HCT116 (cell line): ENCODE measurements around the gene TTC19. TPM values are rescaled to one million over a fixed set of nuclear protein-coding genes. Genes with fewer than 3 reads are reported as not detected.

Experiments
- ATAC-seq: fragments of 200-7000 bp; cut with Tn5 transposase; 2 replicates; pipeline ENCODE4 v1.9.1; 2020; ENCODE audit warnings: mild to moderate bottlenecking, moderate library complexity
- BruUV-seq: library from RNA; stranded (reverse); fragments of 400-500 nt; replicated peaks from 2 replicates; lab custom pipeline; 2021; lab: Mats Ljungman, UMichigan
- CTCF ChIA-PET: fragments of 300-600 bp; sonication (Branson Sonifier 250); formaldehyde crosslinking; loops from one replicate; lab custom pipeline; 2021; ENCODE audit warnings: antibody characterized with exemption; lab: Charles Lee
- POLR2A ChIA-PET: fragments of 300-600, 350-600 bp; sonication (Branson Sonifier 250); formaldehyde crosslinking; loops from one replicate; lab custom pipeline; 2021; ENCODE audit warnings: antibody characterized with exemption; lab: Charles Lee
- RAD21 ChIA-PET, 2 experiments: fragments of 300-600 bp; sonication (Branson Sonifier 250); formaldehyde crosslinking; loops; one replicate each; lab custom pipeline; 2023; ENCODE audit warnings: low total read pairs in 2 of 2; ENCODE audit not compliant: uncharacterized antibody in 2 of 2, unreplicated experiment in 2 of 2, low non-redundant PET in 1 of 2; lab: Charles Lee
- DNase-seq: peaks from one replicate; pipeline ENCODE4 v3.0.0-alpha.2; 2010; ENCODE audit warnings: low read depth, low spot score
- H2AFZ ChIP-seq: fragments of 200-600 bp; shearing (Covaris generic), sonication (generic); 2 replicates; pipeline ENCODE4 v1.6.1; 2017; ENCODE audit warnings: low read depth, mixed run types, mixed read lengths, antibody characterized with exemption, low read length; ENCODE audit not compliant: poor library complexity, severe bottlenecking
- H3K27ac ChIP-seq: 2 replicates; pipeline ENCODE4 v1.5.1; 2012; ENCODE audit warnings: low read depth, low read length
- H3K27me3 ChIP-seq: fragments of 200-600 bp; sonication (generic); 2 replicates; pipeline ENCODE4 v1.6.1; 2016; ENCODE audit warnings: mixed run types, low read length, mixed read lengths; ENCODE audit not compliant: insufficient read depth
- H3K36me3 ChIP-seq, 2 experiments: fragments of 200-500 bp in 1 of 2; fragments of 200-600 bp in 1 of 2; sonication (Bioruptor generic) in 1 of 2; sonication (generic) in 1 of 2; 2 replicates each; pipeline versions ENCODE4 v1.5.1 to v1.6.1; 2014 to 2016; ENCODE audit warnings: low read length in 2 of 2, inconsistent platforms in 1 of 2, mixed read lengths in 1 of 2, mixed run types in 1 of 2; ENCODE audit not compliant: insufficient read depth in 2 of 2, control insufficient read depth in 1 of 2
- H3K4me1 ChIP-seq, 2 experiments: fragments of 200-600 bp in 1 of 2; sonication (generic) in 1 of 2; 2 replicates each; pipeline versions ENCODE4 v1.5.1 to v1.6.1; 2012 to 2017; ENCODE audit warnings: low read length in 2 of 2, inconsistent platforms in 1 of 2, mild to moderate bottlenecking in 1 of 2, mixed read lengths in 1 of 2, mixed run types in 1 of 2, moderate library complexity in 1 of 2; ENCODE audit not compliant: insufficient read depth in 2 of 2, control insufficient read depth in 1 of 2
- H3K4me2 ChIP-seq: fragments of 200-600 bp; sonication (generic); 2 replicates; pipeline ENCODE4 v1.6.1; 2017; ENCODE audit warnings: mixed run types, low read length, mixed read lengths
- H3K4me3 ChIP-seq, 2 experiments: fragments of 200-600 bp in 1 of 2; sonication (generic) in 1 of 2; replicated peaks in 1 of 2; 2 replicates each; pipeline ENCODE4 v1.5.1; 2011 to 2016; ENCODE audit warnings: low read length in 2 of 2, control low read depth in 1 of 2, low read depth in 1 of 2, mild to moderate bottlenecking in 1 of 2, mixed read lengths in 1 of 2, mixed run types in 1 of 2
- H3K79me2 ChIP-seq: fragments of 200-600 bp; sonication (generic); 2 replicates; pipeline ENCODE4 v1.6.1; 2017; ENCODE audit warnings: mild to moderate bottlenecking, mixed run types, low read length, moderate library complexity, mixed read lengths; ENCODE audit not compliant: insufficient read depth
- H3K9ac ChIP-seq: fragments of 200-600 bp; sonication (generic); 2 replicates; pipeline ENCODE4 v1.6.1; 2016; ENCODE audit warnings: low read length, mixed read lengths
- H3K9me2 ChIP-seq: fragments of 200-600 bp; sonication (generic), shearing (Covaris generic); 2 replicates; pipeline ENCODE4 v1.6.1; 2017; ENCODE audit warnings: mixed run types, mild to moderate bottlenecking, moderate library complexity; ENCODE audit not compliant: insufficient read depth
- H3K9me3 ChIP-seq, 2 experiments: fragments of 200-500 bp in 1 of 2; fragments of 200-600 bp in 1 of 2; sonication (Bioruptor generic) in 1 of 2; sonication (generic) in 1 of 2; 2 replicates each; pipeline ENCODE4 v1.6.1; 2014 to 2017; ENCODE audit warnings: low read length in 2 of 2, mixed read lengths in 2 of 2, inconsistent platforms in 1 of 2, low read depth in 1 of 2, mild to moderate bottlenecking in 1 of 2, mixed run types in 1 of 2, moderate library complexity in 1 of 2; ENCODE audit not compliant: control insufficient read depth in 1 of 2, insufficient read depth in 1 of 2
- H4K20me1 ChIP-seq: fragments of 200-600 bp; sonication (generic), shearing (Covaris generic); 2 replicates; pipeline ENCODE4 v1.6.1; 2017; ENCODE audit warnings: mixed run types, mild to moderate bottlenecking, moderate library complexity; ENCODE audit not compliant: insufficient read depth
- CEBPB ChIP-seq: IDR thresholded peaks from 2 replicates; pipeline ENCODE4 v1.6.1; 2012; ENCODE audit warnings: low read depth
- ELF1 ChIP-seq: IDR thresholded peaks from 2 replicates; pipeline ENCODE4 v1.6.1; 2012; ENCODE audit warnings: low read depth, borderline replicate concordance
- EZH2phosphoT487 ChIP-seq: fragments of 200-600 bp; IDR thresholded peaks from 2 replicates; pipeline ENCODE4 v1.6.1; 2018; ENCODE audit warnings: antibody characterized with exemption, borderline replicate concordance
- FOSL1 ChIP-seq: IDR thresholded peaks from 2 replicates; pipeline ENCODE4 v1.6.1; 2012; ENCODE audit warnings: low read depth
- JUND ChIP-seq: IDR thresholded peaks from 2 replicates; pipeline ENCODE4 v1.6.1; 2012
- POLR2A ChIP-seq: IDR thresholded peaks from 2 replicates; pipeline ENCODE4 v1.7.0; 2011; ENCODE audit warnings: borderline replicate concordance; ENCODE audit not compliant: insufficient read depth, insufficient read length; ENCODE audit errors: extremely low read depth
- SIN3A ChIP-seq: IDR thresholded peaks from 2 replicates; pipeline ENCODE4 v1.6.1; 2012; ENCODE audit warnings: low read depth
- SP1 ChIP-seq: IDR thresholded peaks from 2 replicates; pipeline ENCODE4 v1.6.1; 2012; ENCODE audit warnings: low read depth
- YY1 ChIP-seq: IDR thresholded peaks from 2 replicates; pipeline ENCODE4 v1.6.1; 2011; ENCODE audit warnings: low read length, low read depth, moderate library complexity, mild to moderate bottlenecking; ENCODE audit not compliant: insufficient replicate concordance; ENCODE audit errors: extremely low read depth
- ZFX ChIP-seq: fragments of 450-650 bp; IDR thresholded peaks from 2 replicates; pipeline ENCODE4 v1.6.1; 2017
- intact Hi-C: fragments of 100-400 bp; cut with micrococcal nuclease; formaldehyde crosslinking; loops from 2 replicates; pipeline ENCODE4 v1.10.0; 2022
- total RNA-seq: library from RNA; stranded (reverse); gene quantifications from one replicate; pipeline ENCODE4 v1.2.1, GENCODE V29; 2021; ENCODE audit not compliant: unreplicated experiment

Gene TTC19
- total RNA-seq, 1 experiment from 2014 or later: 61.3 TPM

DNA sequence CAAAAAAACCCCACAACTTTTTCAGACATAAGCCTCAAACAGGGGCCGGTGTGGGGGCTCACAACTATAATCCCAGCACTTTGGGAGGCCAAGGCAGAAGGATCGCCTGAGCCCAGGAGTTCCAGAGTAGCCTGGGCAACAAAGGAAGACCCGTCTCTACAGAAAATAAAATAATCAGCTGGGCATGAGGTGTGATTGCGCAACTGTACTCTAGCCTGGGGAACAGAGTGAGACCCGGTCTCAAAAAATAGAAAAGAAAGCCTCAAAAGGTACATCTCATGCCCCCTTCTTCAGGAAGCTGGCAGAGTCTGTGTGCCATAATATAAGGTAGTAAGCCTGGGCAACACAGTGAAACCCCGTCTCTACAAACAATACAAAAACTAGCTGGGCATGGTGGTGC is 3.3 kb upstream of the TTC19 start:
- Histone ChIP-seq H3K4me2 (no peak overlapping the region), H3K4me3 (no peak overlapping the region), H3K79me2 (peaks cover 37% of the 10 kb centered on the region), H3K9me3 (peaks cover 0 to 4% of the 10 kb centered on the region in 2 experiments; a peak in 1 of 4 replicates), H3K4me1 (peaks cover 10 to 19% of the 10 kb centered on the region in 2 experiments; a peak in 3 of 4 replicates), H3K9me2 (no peaks in the 10 kb centered on the region), H3K36me3 (peaks cover 0 to 10% of the 10 kb centered on the region in 2 experiments; a peak in 2 of 4 replicates), H2AFZ (no peak overlapping the region), H3K9ac (no peak overlapping the region), H3K27ac (no peak overlapping the region), H4K20me1 (no peaks in the 10 kb centered on the region), H3K27me3 (no peaks in the 10 kb centered on the region)
- BruUV-seq: no TSS peak
- ChIA-PET POLR2A (no interaction called here), CTCF (interaction anchor here (1.1 kb wide), 1 partner anchor 52 kb away, joined by 3 read pairs; the partner anchor contains the start of gene ADORA2B), RAD21 (no interaction called here)
- TF ChIP-seq CEBPB (peak; percentile 81), FOSL1 (no peak)
- ATAC-seq: no peak
- intact Hi-C loops: no loop called here
- no peak for DNase-seq

- ChIA-PET CTCF (interaction anchor here (1.2 to 2.9 kb wide), 3 partner anchors 16 to 147 kb away, joined by 3 to 13 read pairs (median 5); partner anchors contain the start of gene ADORA2B), RAD21 (interaction anchor here in 1 of 2 experiments (1.2 to 1.5 kb wide), 2 partner anchors 53 to 54 kb away, joined by 3 read pairs; no protein-coding TSS in a partner anchor), POLR2A (interaction anchor here (1.7 to 2.3 kb wide), 2 partner anchors 30 to 53 kb away, joined by 4 to 12 read pairs; partner anchors contain the start of gene ADORA2B)
- H3K27me3 ChIP-seq: no peaks in the 10 kb centered on the region
- H3K9me2 ChIP-seq: no peaks in the 10 kb centered on the region
- DNase-seq: no peak
- H3K36me3 ChIP-seq: peaks cover 7 to 27% of the 10 kb centered on the region in 2 experiments; a peak in 3 of 4 replicates
- no peak overlapping the region for H2AFZ ChIP-seq
- peak overlapping the region; percentile 96 for H3K9ac ChIP-seq
- H4K20me1 ChIP-seq: no peaks in the 10 kb centered on the region
- BruUV-seq: TSS peak; percentile 71
- peaks cover 0 to 7% of the 10 kb centered on the region in 2 experiments; a peak in 1 of 4 replicates for H3K9me3 ChIP-seq
- peak overlapping the region; percentile 84 to 94 for H3K4me3 ChIP-seq
- intact Hi-C loops: loop anchor here (1.0 to 2.0 kb wide), 2 partner anchors 53 to 170 kb away; partner anchors contain the start of gene ADORA2B
- ATAC-seq: no peak
- peaks cover 54% of the 10 kb centered on the region for H3K79me2 ChIP-seq
- H3K4me1 ChIP-seq: peaks cover 10 to 24% of the 10 kb centered on the region in 2 experiments; a peak in 3 of 4 replicates
- peak overlapping the region; percentile 95; the same call in 1 of the 2 replicates for H3K27ac ChIP-seq
- peak overlapping the region; percentile 79 for H3K4me2 ChIP-seq
- TF ChIP-seq POLR2A: no peak
- TF ChIP-seq SP1: no peak
- no peak for TF ChIP-seq ELF1
- TF ChIP-seq SIN3A: no peak
- TF ChIP-seq FOSL1: no peak
- no peak for TF ChIP-seq ZFX
- TF ChIP-seq JUND: no peak
- no peak for TF ChIP-seq YY1
- TF ChIP-seq EZH2phosphoT487: no peak
- TF ChIP-seq, all 23 proteins: peak for 0
These were observed 1.5 kb upstream of the TTC19 start for GRCh38 chr17:15998031-15998562.
